Measurements from ENCODE around the gene VWC2. TPM values are rescaled to one million over a fixed set of nuclear protein-coding genes. Genes with fewer than 3 reads are reported as not detected.

Gene VWC2
- total RNA-seq, 1 experiment from 2014 or later = not detected

DNA sequence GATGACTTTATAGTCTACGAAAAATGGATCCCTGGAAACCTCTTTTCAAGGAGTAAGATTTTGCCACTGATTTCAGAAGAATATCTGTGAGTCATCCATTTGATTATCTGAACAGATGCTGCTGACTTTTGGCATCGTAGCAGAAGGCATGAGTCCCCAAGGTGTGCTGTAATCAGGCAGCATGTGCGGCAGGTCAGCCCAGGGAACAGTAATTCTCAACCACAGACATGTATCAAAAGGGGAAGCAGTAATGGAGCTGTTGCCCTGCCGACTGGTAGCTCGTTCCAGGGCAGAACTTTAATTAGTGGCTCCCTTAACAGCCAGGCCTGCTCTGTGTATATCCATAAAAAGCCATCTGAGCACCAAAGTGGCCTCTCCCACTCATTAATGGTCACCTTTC lies 5.7 kb upstream of the VWC2 start:
- Histone ChIP-seq H3K4me1 (ENCODE audit: control insufficient read depth, insufficient read depth, low read length) (no peaks in the 10 kb centered on the region), H3K4me3 (ENCODE audit: low read depth in 2 of 2, low read length in 2 of 2) (no peak overlapping the region), H3K36me3 (ENCODE audit: control insufficient read depth, insufficient read depth, low read length) (no peaks in the 10 kb centered on the region), H3K27me3 (ENCODE audit: control insufficient read depth, insufficient read depth, low read length) (no peaks in the 10 kb centered on the region), H3K9me3 (ENCODE audit: control insufficient read depth, insufficient read depth, low read depth, low read length) (no peaks in the 10 kb centered on the region), H3K27ac (ENCODE audit: low read length) (no peak overlapping the region)
- POLR2A ChIA-PET = no interaction called here
- DNase-seq (ENCODE audit: low read depth, low spot score) = no peak
- TF ChIP-seq, protein P1, sequence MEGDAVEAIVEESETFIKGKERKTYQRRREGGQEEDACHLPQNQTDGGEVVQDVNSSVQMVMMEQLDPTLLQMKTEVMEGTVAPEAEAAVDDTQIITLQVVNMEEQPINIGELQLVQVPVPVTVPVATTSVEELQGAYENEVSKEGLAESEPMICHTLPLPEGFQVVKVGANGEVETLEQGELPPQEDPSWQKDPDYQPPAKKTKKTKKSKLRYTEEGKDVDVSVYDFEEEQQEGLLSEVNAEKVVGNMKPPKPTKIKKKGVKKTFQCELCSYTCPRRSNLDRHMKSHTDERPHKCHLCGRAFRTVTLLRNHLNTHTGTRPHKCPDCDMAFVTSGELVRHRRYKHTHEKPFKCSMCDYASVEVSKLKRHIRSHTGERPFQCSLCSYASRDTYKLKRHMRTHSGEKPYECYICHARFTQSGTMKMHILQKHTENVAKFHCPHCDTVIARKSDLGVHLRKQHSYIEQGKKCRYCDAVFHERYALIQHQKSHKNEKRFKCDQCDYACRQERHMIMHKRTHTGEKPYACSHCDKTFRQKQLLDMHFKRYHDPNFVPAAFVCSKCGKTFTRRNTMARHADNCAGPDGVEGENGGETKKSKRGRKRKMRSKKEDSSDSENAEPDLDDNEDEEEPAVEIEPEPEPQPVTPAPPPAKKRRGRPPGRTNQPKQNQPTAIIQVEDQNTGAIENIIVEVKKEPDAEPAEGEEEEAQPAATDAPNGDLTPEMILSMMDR (IDR thresholded peaks at IDR 0.05) = no peak
- TF ChIP-seq TCF7L2 (IDR thresholded peaks at IDR 0.05; ENCODE audit: low read depth, low read length) = no peak
- no peak for TF ChIP-seq POLR2AphosphoS5 (IDR thresholded peaks at IDR 0.05; ENCODE audit: low read depth, low read length)
- no peak for TF ChIP-seq SIN3A (IDR thresholded peaks at IDR 0.05; ENCODE audit: borderline replicate concordance, insufficient read depth, low read depth, low read length)
- TF ChIP-seq, protein P2, sequence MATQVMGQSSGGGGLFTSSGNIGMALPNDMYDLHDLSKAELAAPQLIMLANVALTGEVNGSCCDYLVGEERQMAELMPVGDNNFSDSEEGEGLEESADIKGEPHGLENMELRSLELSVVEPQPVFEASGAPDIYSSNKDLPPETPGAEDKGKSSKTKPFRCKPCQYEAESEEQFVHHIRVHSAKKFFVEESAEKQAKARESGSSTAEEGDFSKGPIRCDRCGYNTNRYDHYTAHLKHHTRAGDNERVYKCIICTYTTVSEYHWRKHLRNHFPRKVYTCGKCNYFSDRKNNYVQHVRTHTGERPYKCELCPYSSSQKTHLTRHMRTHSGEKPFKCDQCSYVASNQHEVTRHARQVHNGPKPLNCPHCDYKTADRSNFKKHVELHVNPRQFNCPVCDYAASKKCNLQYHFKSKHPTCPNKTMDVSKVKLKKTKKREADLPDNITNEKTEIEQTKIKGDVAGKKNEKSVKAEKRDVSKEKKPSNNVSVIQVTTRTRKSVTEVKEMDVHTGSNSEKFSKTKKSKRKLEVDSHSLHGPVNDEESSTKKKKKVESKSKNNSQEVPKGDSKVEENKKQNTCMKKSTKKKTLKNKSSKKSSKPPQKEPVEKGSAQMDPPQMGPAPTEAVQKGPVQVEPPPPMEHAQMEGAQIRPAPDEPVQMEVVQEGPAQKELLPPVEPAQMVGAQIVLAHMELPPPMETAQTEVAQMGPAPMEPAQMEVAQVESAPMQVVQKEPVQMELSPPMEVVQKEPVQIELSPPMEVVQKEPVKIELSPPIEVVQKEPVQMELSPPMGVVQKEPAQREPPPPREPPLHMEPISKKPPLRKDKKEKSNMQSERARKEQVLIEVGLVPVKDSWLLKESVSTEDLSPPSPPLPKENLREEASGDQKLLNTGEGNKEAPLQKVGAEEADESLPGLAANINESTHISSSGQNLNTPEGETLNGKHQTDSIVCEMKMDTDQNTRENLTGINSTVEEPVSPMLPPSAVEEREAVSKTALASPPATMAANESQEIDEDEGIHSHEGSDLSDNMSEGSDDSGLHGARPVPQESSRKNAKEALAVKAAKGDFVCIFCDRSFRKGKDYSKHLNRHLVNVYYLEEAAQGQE (IDR thresholded peaks at IDR 0.05; ENCODE audit: insufficient read depth in 1 of 2, low read depth in 2 of 2, low read length in 1 of 2) = no peak
- CTCF ChIA-PET = no interaction called here
- intact Hi-C loops (cut with micrococcal nuclease; ENCODE audit: unreplicated experiment) = no loop called here
- no TSS peak for BruUV-seq (replicated peaks)
- in situ Hi-C loops (cut with HindIII; ENCODE audit: low pct_unique_long_range_greater_than_20kb, low sequenced_read_pairs) = no loop called here
- no peak for ATAC-seq

DNA sequence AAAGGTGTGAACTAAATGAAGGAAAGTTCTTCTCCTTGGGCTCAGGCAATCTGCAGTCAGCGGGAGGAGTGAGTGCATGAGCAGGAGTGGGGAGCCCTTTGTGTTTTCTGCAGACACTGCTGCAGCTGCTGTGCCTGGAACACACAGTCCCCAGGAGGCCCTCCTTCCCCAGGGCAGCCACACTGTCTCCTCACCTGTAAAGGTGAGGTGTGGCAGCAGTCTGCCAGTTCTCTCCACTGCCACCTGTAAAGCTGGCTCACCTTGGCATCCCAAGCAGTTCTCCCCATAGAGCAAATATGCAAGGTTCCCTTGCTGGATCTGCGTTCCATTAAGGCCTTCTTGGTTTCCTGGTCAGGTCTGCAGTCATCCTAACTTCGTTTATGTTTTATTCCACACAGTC lies 5.2 kb upstream of the VWC2 start:
- no peak for DNase-seq (ENCODE audit: low read depth, low spot score)
- CTCF ChIA-PET = no interaction called here
- POLR2A ChIA-PET = no interaction called here
- ATAC-seq = no peak
- no TSS peak for BruUV-seq (replicated peaks)
- H3K27me3 ChIP-seq (ENCODE audit: control insufficient read depth, insufficient read depth, low read length) = no peaks in the 10 kb centered on the region
- intact Hi-C loops (cut with micrococcal nuclease; ENCODE audit: unreplicated experiment) = no loop called here
- no peaks in the 10 kb centered on the region for H3K9me3 ChIP-seq (ENCODE audit: control insufficient read depth, insufficient read depth, low read depth, low read length)
- in situ Hi-C loops (cut with HindIII; ENCODE audit: low pct_unique_long_range_greater_than_20kb, low sequenced_read_pairs) = no loop called here
- no peaks in the 10 kb centered on the region for H3K36me3 ChIP-seq (ENCODE audit: control insufficient read depth, insufficient read depth, low read length)
- TF ChIP-seq POLR2AphosphoS5 (IDR thresholded peaks at IDR 0.05; ENCODE audit: low read depth, low read length) (no peak), SIN3A (IDR thresholded peaks at IDR 0.05; ENCODE audit: borderline replicate concordance, insufficient read depth, low read depth, low read length) (no peak), TCF7L2 (IDR thresholded peaks at IDR 0.05; ENCODE audit: low read depth, low read length) (no peak)
- TF ChIP-seq, protein P2 (IDR thresholded peaks at IDR 0.05; ENCODE audit: insufficient read depth in 1 of 2, low read depth in 2 of 2, low read length in 1 of 2) = no peak
- TF ChIP-seq, protein P1 (IDR thresholded peaks at IDR 0.05) = no peak
- H3K27ac ChIP-seq (ENCODE audit: low read length) = no peak overlapping the region
- no peaks in the 10 kb centered on the region for H3K4me1 ChIP-seq (ENCODE audit: control insufficient read depth, insufficient read depth, low read length)
- no peak overlapping the region for H3K4me3 ChIP-seq (ENCODE audit: low read depth in 2 of 2, low read length in 2 of 2)
